CD4-positive, CD25-positive, alpha-beta regulatory T cell (primary cell): Measurements from ENCODE around the gene CACFD1. TPM values are rescaled to one million over a fixed set of nuclear protein-coding genes. Genes with fewer than 3 reads are reported as not detected.

Source experiments
- ATAC-seq, 2 donors: fragments of 150-1000 bp; cut with Tn5 transposase; one replicate each; pipeline ENCODE4 v1.10.0; 2021; ENCODE audit warnings: low read depth in 2 of 2, moderate number of reproducible peaks in 2 of 2, moderate library complexity in 1 of 2
- DNase-seq, 3 donors: peaks; one replicate each; pipeline versions ENCODE4 v3.0.0 to v3.0.0-alpha.2; 2012 to 2022; ENCODE audit warnings: mixed read lengths in 1 of 3
- H3K27ac ChIP-seq: one replicate; pipeline ENCODE4 v1.7.0; 2013; ENCODE audit warnings: mild to moderate bottlenecking, low read length; ENCODE audit not compliant: insufficient read depth, poor library complexity, severe bottlenecking
- H3K27me3 ChIP-seq: one replicate; pipeline ENCODE4 v1.7.0; 2013; ENCODE audit warnings: low read length; ENCODE audit not compliant: control insufficient read depth, insufficient read depth
- H3K36me3 ChIP-seq: one replicate; pipeline ENCODE4 v1.7.0; 2013; ENCODE audit warnings: mild to moderate bottlenecking, low read length, moderate library complexity; ENCODE audit not compliant: control insufficient read depth, insufficient read depth
- H3K4me1 ChIP-seq: 2 replicates; pipeline ENCODE4 v1.7.0; 2013; ENCODE audit warnings: mild to moderate bottlenecking, low read length; ENCODE audit not compliant: insufficient read depth, control insufficient read depth, poor library complexity, severe bottlenecking
- H3K4me3 ChIP-seq: one replicate; pipeline ENCODE4 v1.7.0; 2013; ENCODE audit warnings: low read depth, mild to moderate bottlenecking, low read length, moderate library complexity
- H3K9me3 ChIP-seq, 2 experiments: 1 replicate in 1 of 2; 2 replicates in 1 of 2; pipeline ENCODE4 v1.7.0; 2013; ENCODE audit warnings: low read length in 2 of 2, mild to moderate bottlenecking in 1 of 2, moderate library complexity in 1 of 2; ENCODE audit not compliant: control insufficient read depth in 2 of 2
- H3K27ac Mint-ChIP-seq, 3 donors: one replicate each; pipeline ENCODE4 v1.8.0; 2020 to 2022; ENCODE audit warnings: mild to moderate bottlenecking in 3 of 3, mixed read lengths in 3 of 3, moderate library complexity in 2 of 3
- H3K27me3 Mint-ChIP-seq: one replicate; pipeline ENCODE4 v1.8.0; 2022; ENCODE audit warnings: mild to moderate bottlenecking, mixed read lengths
- H3K36me3 Mint-ChIP-seq: one replicate; pipeline ENCODE4 v1.8.0; 2020; ENCODE audit warnings: mixed read lengths
- H3K4me1 Mint-ChIP-seq, 4 donors: one replicate each; pipeline ENCODE4 v1.8.0; 2020 to 2022; ENCODE audit warnings: mixed read lengths in 4 of 4, mild to moderate bottlenecking in 1 of 4
- H3K4me3 Mint-ChIP-seq, 4 donors: one replicate each; pipeline ENCODE4 v1.8.0; 2020 to 2022; ENCODE audit warnings: mild to moderate bottlenecking in 4 of 4, mixed read lengths in 4 of 4, moderate library complexity in 3 of 4
- H3K9me3 Mint-ChIP-seq, 7 donors: one replicate each; pipeline ENCODE4 v1.8.0; 2020 to 2022; ENCODE audit warnings: mixed read lengths in 7 of 7, mild to moderate bottlenecking in 3 of 7, moderate library complexity in 2 of 7
- polyA plus RNA-seq, 4 donors: library from polyadenylated mRNA; unstranded; fragments of 300-500 nt; fragmentation: Illumina TruSeq; gene quantifications; one replicate each; pipeline ENCODE4 v1.2.3, GENCODE V29; 2021
- total RNA-seq: library from RNA; stranded (reverse); gene quantifications from one replicate; pipeline ENCODE4 v1.2.3, GENCODE V29; 2022

The CACFD1 gene
- total RNA-seq (1.8 TPM), polyA plus RNA-seq (1 to 10 TPM; 1.2 to 3.0 (median 1.7) TPM)

DNA sequence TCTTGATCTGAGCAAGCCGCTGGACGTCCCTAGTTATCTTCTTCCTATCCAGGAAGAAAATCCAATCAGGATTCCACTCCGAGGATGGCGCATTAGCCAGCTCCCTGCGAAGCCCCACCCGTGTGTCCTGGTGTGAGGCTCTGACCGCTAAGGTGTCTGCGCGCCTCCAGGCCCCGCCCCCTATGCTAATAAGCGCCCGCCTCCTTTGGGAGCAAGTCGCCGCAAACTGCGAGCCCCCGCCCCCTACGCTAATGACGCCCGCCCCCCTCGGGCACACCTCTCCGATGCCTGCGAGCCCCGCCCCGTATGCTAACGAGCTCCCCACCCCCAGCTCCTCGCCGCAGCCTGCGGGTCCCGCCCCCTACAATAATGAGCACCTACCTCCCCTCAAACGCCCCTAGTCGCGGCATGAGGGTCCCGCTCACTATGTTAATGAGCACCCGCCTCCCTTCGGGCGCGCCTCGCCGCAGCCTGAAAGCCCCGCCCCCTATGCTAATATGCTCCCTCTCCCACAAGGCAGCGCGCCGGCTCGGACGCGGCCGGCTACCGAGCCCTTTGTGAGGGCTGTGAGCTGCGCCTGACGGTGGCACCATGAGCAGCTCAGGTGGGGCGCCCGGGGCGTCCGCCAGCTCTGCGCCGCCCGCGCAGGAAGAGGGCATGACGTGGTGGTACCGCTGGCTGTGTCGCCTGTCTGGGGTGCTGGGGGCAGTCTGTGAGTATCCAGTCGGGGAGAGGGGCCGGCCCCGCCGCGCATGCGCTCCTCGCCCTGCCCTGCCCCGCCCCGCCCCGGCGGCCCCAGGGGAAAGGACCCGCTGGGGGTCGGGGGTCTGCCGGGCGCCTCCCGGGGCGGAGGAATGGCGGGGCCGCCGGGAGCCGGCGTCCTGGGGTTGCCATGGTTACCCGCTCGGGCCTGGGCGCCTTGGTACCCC, at the start of gene CACFD1:
Gene CACFD1 (plus strand): TSS at position 503 of the 929 bp plus-strand sequence. CDS start 89 bp downstream, at position 592.
- H3K27ac ChIP-seq: peak within 1 kb of the TSS; percentile 81
- Mint-ChIP-seq H3K4me3 (peak within 1 kb of the TSS; percentile 90 to 98 (median 92)), H3K9me3 (no peaks in the 10 kb centered on the region), H3K27me3 (peaks cover 5% of the 10 kb centered on the region), H3K27ac (peak within 1 kb of the TSS; percentile 79 to 90 (median 84)), H3K36me3 (no peaks in the 10 kb centered on the region), H3K4me1 (peaks cover 0 to 21% (median 3%) of the 10 kb centered on the region in 4 donors)
- peaks cover 16% of the 10 kb centered on the region for H3K4me1 ChIP-seq
- H3K27me3 ChIP-seq: no peaks in the 10 kb centered on the region
- ATAC-seq: peak; percentile 81 to 86
- no peaks in the 10 kb centered on the region for H3K9me3 ChIP-seq
- H3K36me3 ChIP-seq: no peaks in the 10 kb centered on the region
- DNase-seq: peak; percentile 86 to 91 (median 90)
- H3K4me3 ChIP-seq: peak within 1 kb of the TSS; percentile 68

- no peak overlapping the region for H3K27ac Mint-ChIP-seq
- Histone ChIP-seq H3K9me3 (no peaks in the 10 kb centered on the region), H3K4me3 (no peak overlapping the region), H3K27ac (no peak overlapping the region), H3K27me3 (no peaks in the 10 kb centered on the region), H3K36me3 (peaks cover 52% of the 10 kb centered on the region), H3K4me1 (peaks cover 21% of the 10 kb centered on the region)
- peak overlapping the region in 2 of 4 donors; percentile 92 to 95 for H3K4me3 Mint-ChIP-seq
- DNase-seq (no peak), ATAC-seq (no peak)
- H3K36me3 Mint-ChIP-seq: peaks cover 19% of the 10 kb centered on the region
- peaks cover 0 to 60% (median 38%) of the 10 kb centered on the region in 4 donors for H3K4me1 Mint-ChIP-seq
- no peaks in the 10 kb centered on the region for H3K27me3 Mint-ChIP-seq
- no peaks in the 10 kb centered on the region for H3K9me3 Mint-ChIP-seq
Observed at GRCh38 chr9:133415170-133415569, 44.6 kb upstream of the CACFD1 start.

DNA sequence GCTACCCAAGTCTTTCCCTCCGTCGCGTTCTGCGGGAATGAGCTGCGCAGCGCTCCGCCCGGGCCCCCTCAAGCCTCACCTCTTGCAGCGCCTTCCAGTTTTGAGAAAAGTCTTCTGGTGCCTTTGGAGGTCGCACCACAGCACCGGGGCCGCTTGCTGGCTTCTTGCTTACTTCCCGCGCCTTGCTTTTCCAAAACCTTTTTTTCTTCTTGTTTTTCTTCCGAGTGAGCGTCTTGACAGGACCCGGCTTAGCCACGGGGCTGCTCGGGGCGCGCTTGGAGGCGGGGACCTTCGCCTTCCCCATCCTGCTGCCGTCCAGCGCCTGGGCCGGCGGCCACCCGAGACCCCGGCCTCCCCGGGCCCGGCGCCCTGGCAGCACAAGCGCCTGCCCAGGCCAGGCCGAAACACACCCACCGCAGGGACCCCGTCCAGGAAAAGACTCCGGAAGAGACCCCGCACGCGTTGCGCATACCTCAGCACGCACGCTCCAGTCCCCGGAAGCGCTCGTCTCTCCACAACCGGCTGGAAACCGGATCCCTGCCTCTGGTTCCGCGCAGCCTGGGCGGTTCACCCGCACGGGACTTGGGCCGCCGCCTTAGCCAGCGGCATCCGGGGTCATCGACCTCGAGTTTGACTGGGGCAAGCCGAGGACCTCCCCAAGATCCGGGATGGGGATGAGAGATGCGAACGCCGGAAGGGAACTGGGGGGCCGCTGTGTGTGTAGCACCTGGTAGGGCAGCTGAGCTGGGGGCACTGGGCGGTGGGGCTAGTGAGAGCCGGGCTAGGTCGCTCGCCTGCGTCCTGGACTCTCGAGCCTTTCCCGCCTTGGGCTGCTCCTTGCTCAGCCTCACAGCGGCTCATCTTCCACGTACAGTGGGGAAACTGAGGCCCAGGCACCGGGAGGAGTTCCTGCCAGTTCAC, 42.0 kb upstream of the CACFD1 start, which contains the start of gene REXO4:
Gene REXO4 (minus strand): TSS at position 470 of the 921 bp plus-strand sequence. CDS start 166 bp downstream, at position 304.
- H3K9me3 Mint-ChIP-seq: no peaks in the 10 kb centered on the region
- ATAC-seq (peak; percentile 90 to 93), DNase-seq (peak; percentile 68 to 96 (median 85))
- Histone ChIP-seq H3K27ac (peak within 1 kb of the TSS; percentile 69), H3K4me1 (peaks cover 21% of the 10 kb centered on the region), H3K36me3 (peaks cover 27% of the 10 kb centered on the region), H3K27me3 (no peaks in the 10 kb centered on the region), H3K9me3 (no peaks in the 10 kb centered on the region), H3K4me3 (peak within 1 kb of the TSS; percentile 91)
- H3K27me3 Mint-ChIP-seq: no peaks in the 10 kb centered on the region
- H3K36me3 Mint-ChIP-seq: peaks cover 10% of the 10 kb centered on the region
- peaks cover 0 to 66% (median 40%) of the 10 kb centered on the region in 4 donors for H3K4me1 Mint-ChIP-seq
- peak within 1 kb of the TSS; percentile 90 to 96 (median 94) for H3K4me3 Mint-ChIP-seq
- H3K27ac Mint-ChIP-seq: peak within 1 kb of the TSS; percentile 89 to 96 (median 91)

DNA sequence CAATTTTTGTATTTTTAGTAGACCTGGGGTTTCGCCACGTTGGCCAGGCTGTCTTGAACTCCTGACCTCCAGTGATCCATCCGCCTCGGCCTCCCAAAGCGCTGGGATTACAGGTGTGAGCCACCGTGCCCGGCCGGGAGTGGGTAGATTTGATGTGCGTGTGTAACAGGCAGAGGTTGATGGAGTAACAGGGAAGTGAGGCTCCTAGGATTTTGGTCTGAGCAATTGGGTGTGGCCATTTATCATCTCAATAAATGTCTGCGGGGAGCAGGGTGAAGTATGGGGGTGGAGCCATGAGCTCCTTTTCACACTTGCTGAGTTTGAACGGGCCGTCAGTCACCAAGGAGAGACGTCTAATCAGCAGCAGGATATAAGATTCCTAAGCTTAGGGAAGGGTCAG, 40.8 kb upstream of the CACFD1 start:
- H3K27ac ChIP-seq: no peak overlapping the region
- ATAC-seq (no peak), DNase-seq (no peak)
- H3K36me3 ChIP-seq: peaks cover 16% of the 10 kb centered on the region
- Mint-ChIP-seq H3K9me3 (no peaks in the 10 kb centered on the region), H3K36me3 (peaks cover 9% of the 10 kb centered on the region), H3K27ac (peak overlapping the region in 2 of 3 donors; percentile 91 to 96), H3K27me3 (peaks cover 1% of the 10 kb centered on the region), H3K4me3 (peak overlapping the region; percentile 90 to 96 (median 94)), H3K4me1 (peaks cover 0 to 55% (median 38%) of the 10 kb centered on the region in 4 donors)
- no peaks in the 10 kb centered on the region for H3K9me3 ChIP-seq
- no peak overlapping the region for H3K4me3 ChIP-seq
- H3K4me1 ChIP-seq: peaks cover 21% of the 10 kb centered on the region
- H3K27me3 ChIP-seq: no peaks in the 10 kb centered on the region

DNA sequence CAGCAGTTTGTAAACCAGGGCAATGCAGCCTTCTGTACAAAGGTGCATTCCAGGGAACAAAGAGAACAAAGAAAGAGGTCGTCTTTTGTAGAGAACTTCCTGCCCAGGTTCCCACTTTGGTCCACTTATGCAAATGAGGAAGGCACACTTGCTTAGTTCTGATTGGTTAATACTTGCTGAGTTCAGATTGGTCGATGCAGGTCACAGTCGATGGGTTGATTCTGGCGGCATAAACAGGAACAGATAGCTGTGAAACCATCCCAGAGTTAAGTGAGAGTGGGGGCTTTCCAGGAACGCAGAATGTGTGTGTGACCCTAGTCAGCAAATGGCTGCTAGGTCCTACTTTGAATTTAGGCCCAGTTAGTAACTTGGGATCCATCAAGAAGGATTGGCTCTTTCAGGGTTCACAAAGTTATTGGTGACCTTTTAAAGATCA, 39.4 kb upstream of the CACFD1 start:
- Histone ChIP-seq H3K27me3 (no peaks in the 10 kb centered on the region), H3K36me3 (peaks cover 2% of the 10 kb centered on the region), H3K9me3 (no peaks in the 10 kb centered on the region), H3K27ac (no peak overlapping the region), H3K4me3 (no peak overlapping the region), H3K4me1 (peaks cover 18% of the 10 kb centered on the region)
- no peaks in the 10 kb centered on the region for H3K36me3 Mint-ChIP-seq
- ATAC-seq: no peak
- peaks cover 0 to 42% (median 27%) of the 10 kb centered on the region in 4 donors for H3K4me1 Mint-ChIP-seq
- peak in 1 of 3 donors; percentile 35 for DNase-seq
- peak overlapping the region in 2 of 4 donors; percentile 58 to 68 for H3K4me3 Mint-ChIP-seq
- H3K27me3 Mint-ChIP-seq: peaks cover 6% of the 10 kb centered on the region
- peak overlapping the region in 1 of 3 donors; percentile 85 for H3K27ac Mint-ChIP-seq
- no peaks in the 10 kb centered on the region for H3K9me3 Mint-ChIP-seq

GRCh38 chr9:133421615-133422542, 37.9 kb upstream of the CACFD1 start, which contains the start of gene ADAMTS13:
Gene ADAMTS13, plus strand, starts transcription at chr9:133422367. Its CDS starts 77 bp downstream, at chr9:133422444.
- Mint-ChIP-seq H3K27ac (peak within 1 kb of the TSS; percentile 64 to 85 (median 77)), H3K4me1 (peaks cover 0 to 27% (median 18%) of the 10 kb centered on the region in 4 donors)

More at GRCh38 chr9:133421615-133422542, 37.9 kb upstream of the CACFD1 start, which contains the start of gene ADAMTS13:
- Histone ChIP-seq H3K27ac (no peak within 1 kb of the TSS), H3K9me3 (no peaks in the 10 kb centered on the region), H3K4me1 (peaks cover 8% of the 10 kb centered on the region), H3K4me3 (no peak within 1 kb of the TSS), H3K27me3 (no peaks in the 10 kb centered on the region), H3K36me3 (no peaks in the 10 kb centered on the region)
- H3K27me3 Mint-ChIP-seq: peaks cover 11% of the 10 kb centered on the region
- DNase-seq (peak in 1 of 3 donors; percentile 30), ATAC-seq (no peak)
- peak within 1 kb of the TSS in 3 of 4 donors; percentile 32 to 61 (median 59) for H3K4me3 Mint-ChIP-seq
- H3K9me3 Mint-ChIP-seq: no peaks in the 10 kb centered on the region
- H3K36me3 Mint-ChIP-seq: no peaks in the 10 kb centered on the region
